Adrenal gland (tissue), 5 donors: Measurements from ENCODE around the gene LRRK1.

Experiments
- POLR2A ChIP-seq, 2 donors: fragments of 450-650 bp; IDR thresholded peaks; one replicate each; pipeline ENCODE4 v1.6.1; 2017; ENCODE audit warnings: antibody characterized with exemption in 2 of 2, mild to moderate bottlenecking in 2 of 2, moderate library complexity in 1 of 2
- TF ChIP-seq, protein P1 (sequence below), 6 experiments: fragments of 450-650 bp in 4 of 6; fragments of 200-600 bp in 2 of 6; sonication (generic) in 1 of 6; IDR thresholded peaks; 1 replicate in 5 of 6; 2 replicates in 1 of 6; pipeline versions ENCODE4 v1.5.1 to v1.8.0; 2016 to 2021; ENCODE audit warnings: antibody characterized with exemption in 6 of 6, mild to moderate bottlenecking in 2 of 6, moderate library complexity in 1 of 6
- donor health status: DM: no; HTN: no; CAD: no.

DNA sequence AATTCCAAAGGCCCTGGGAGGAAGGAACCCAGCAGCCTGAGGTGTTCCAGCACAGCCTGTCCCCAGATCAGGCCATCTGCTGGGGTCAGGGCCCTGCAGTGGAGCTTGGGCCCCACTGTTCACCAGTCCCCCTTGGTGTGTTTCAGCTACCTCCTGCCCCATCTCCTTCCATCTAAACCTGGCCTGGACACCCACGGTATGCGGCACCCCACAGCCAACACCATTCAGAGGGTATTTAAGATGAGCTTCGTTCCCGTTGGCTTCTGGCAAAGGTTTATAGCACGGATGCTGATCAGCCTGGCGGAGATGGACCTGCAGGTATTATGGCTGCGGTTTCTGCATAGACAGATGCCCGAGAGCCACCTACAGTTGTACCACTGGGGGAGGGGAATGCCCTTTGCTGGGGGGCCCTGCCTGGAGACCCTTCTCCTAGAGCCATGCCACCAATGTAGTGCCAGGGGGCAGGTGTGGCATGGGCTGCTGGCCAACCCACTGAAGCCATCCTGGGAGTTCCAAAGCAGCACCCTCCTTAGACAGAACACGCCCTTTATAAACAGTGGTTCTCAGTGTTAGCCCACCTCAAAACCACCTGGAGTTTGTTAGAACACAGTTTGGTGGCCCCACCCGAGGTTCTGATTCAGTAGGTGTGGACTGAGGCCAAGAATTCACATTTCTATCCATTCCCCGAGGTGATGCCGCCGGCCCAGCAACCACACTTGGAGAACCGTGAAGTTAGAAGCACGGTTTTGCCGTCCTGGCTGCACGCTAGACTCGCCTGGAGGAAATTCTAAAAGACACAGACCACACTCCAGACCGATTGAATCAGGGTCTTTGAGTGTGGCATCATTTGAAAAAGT, 126.9 kb downstream of the LRRK1 start:
- TF ChIP-seq, protein P1, sequence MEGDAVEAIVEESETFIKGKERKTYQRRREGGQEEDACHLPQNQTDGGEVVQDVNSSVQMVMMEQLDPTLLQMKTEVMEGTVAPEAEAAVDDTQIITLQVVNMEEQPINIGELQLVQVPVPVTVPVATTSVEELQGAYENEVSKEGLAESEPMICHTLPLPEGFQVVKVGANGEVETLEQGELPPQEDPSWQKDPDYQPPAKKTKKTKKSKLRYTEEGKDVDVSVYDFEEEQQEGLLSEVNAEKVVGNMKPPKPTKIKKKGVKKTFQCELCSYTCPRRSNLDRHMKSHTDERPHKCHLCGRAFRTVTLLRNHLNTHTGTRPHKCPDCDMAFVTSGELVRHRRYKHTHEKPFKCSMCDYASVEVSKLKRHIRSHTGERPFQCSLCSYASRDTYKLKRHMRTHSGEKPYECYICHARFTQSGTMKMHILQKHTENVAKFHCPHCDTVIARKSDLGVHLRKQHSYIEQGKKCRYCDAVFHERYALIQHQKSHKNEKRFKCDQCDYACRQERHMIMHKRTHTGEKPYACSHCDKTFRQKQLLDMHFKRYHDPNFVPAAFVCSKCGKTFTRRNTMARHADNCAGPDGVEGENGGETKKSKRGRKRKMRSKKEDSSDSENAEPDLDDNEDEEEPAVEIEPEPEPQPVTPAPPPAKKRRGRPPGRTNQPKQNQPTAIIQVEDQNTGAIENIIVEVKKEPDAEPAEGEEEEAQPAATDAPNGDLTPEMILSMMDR (IDR thresholded peaks at IDR 0.05) = no peak
- TF ChIP-seq POLR2A (IDR thresholded peaks at IDR 0.05) = no peak
